ENCODE results near the gene PEA15.

Gene PEA15

GRCh38 chr1:160227561-160227960 is 22.4 kb downstream of the PEA15 start:
- TF ChIP-seq SNAI2 (CRISPR knock-in tag; IDR thresholded peaks at IDR 0.05), result no peak
- TF ChIP-seq PPARA (CRISPR knock-in tag; IDR thresholded peaks at IDR 0.05; ENCODE audit: borderline replicate concordance), result no peak
- TF ChIP-seq ISL1 (CRISPR knock-in tag; IDR thresholded peaks at IDR 0.05), result no peak
- no peak for ATAC-seq

GRCh38 chr1:160228431-160228830 is 23.2 kb downstream of the PEA15 start:
- ATAC-seq, result no peak

GRCh38 chr1:160232911-160233310 is 27.7 kb downstream of the PEA15 start:
- no peak for ATAC-seq
- TF ChIP-seq ZNF70 (CRISPR knock-in tag; IDR thresholded peaks at IDR 0.05), result no peak
- TF ChIP-seq CREB5 (CRISPR knock-in tag; IDR thresholded peaks at IDR 0.05; ENCODE audit: low read depth), result no peak
- TF ChIP-seq TOX (CRISPR knock-in tag; IDR thresholded peaks at IDR 0.05; ENCODE audit: borderline replicate concordance), result no peak
- no peak for TF ChIP-seq ZNF565 (CRISPR knock-in tag; conservative IDR thresholded peaks at IDR 0.05; ENCODE audit: low read depth)
- no peak for TF ChIP-seq TCF4 (CRISPR knock-in tag; IDR thresholded peaks at IDR 0.05; ENCODE audit: borderline replicate concordance)
- no peak for TF ChIP-seq RARB (CRISPR knock-in tag; IDR thresholded peaks at IDR 0.05)
- no peak for TF ChIP-seq CSDC2 (CRISPR knock-in tag; IDR thresholded peaks at IDR 0.05)
- no peak for TF ChIP-seq GLIS3 (CRISPR knock-in tag; IDR thresholded peaks at IDR 0.05)
- TF ChIP-seq ZNF8 (CRISPR knock-in tag; IDR thresholded peaks at IDR 0.05), result no peak
- no peak for TF ChIP-seq ESRRG (CRISPR knock-in tag; IDR thresholded peaks at IDR 0.05)

More at GRCh38 chr1:160228431-160228830, 23.2 kb downstream of the PEA15 start:
- TF ChIP-seq ISL1 (CRISPR knock-in tag; IDR thresholded peaks at IDR 0.05) (no peak), CSDC2 (CRISPR knock-in tag; IDR thresholded peaks at IDR 0.05) (no peak), ZC3H10 (CRISPR knock-in tag; IDR thresholded peaks at IDR 0.05) (no peak), CREB5 (CRISPR knock-in tag; IDR thresholded peaks at IDR 0.05; ENCODE audit: low read depth) (no peak), OSR1 (CRISPR knock-in tag; IDR thresholded peaks at IDR 0.05) (no peak), ZNF565 (CRISPR knock-in tag; conservative IDR thresholded peaks at IDR 0.05; ENCODE audit: low read depth) (no peak), TOX (CRISPR knock-in tag; IDR thresholded peaks at IDR 0.05; ENCODE audit: borderline replicate concordance) (no peak), ESRRG (CRISPR knock-in tag; IDR thresholded peaks at IDR 0.05) (no peak), GLIS3 (CRISPR knock-in tag; IDR thresholded peaks at IDR 0.05) (no peak), PATZ1 (CRISPR knock-in tag; IDR thresholded peaks at IDR 0.05; ENCODE audit: borderline replicate concordance) (no peak), TCF4 (CRISPR knock-in tag; IDR thresholded peaks at IDR 0.05; ENCODE audit: borderline replicate concordance) (no peak), ZNF8 (CRISPR knock-in tag; IDR thresholded peaks at IDR 0.05) (no peak)
- TF ChIP-seq, protein P1, sequence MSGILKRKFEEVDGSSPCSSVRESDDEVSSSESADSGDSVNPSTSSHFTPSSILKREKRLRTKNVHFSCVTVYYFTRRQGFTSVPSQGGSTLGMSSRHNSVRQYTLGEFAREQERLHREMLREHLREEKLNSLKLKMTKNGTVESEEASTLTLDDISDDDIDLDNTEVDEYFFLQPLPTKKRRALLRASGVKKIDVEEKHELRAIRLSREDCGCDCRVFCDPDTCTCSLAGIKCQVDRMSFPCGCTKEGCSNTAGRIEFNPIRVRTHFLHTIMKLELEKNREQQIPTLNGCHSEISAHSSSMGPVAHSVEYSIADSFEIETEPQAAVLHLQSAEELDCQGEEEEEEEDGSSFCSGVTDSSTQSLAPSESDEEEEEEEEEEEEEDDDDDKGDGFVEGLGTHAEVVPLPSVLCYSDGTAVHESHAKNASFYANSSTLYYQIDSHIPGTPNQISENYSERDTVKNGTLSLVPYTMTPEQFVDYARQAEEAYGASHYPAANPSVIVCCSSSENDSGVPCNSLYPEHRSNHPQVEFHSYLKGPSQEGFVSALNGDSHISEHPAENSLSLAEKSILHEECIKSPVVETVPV (CRISPR knock-in tag; IDR thresholded peaks at IDR 0.05), result no peak
- TF ChIP-seq, protein P2, sequence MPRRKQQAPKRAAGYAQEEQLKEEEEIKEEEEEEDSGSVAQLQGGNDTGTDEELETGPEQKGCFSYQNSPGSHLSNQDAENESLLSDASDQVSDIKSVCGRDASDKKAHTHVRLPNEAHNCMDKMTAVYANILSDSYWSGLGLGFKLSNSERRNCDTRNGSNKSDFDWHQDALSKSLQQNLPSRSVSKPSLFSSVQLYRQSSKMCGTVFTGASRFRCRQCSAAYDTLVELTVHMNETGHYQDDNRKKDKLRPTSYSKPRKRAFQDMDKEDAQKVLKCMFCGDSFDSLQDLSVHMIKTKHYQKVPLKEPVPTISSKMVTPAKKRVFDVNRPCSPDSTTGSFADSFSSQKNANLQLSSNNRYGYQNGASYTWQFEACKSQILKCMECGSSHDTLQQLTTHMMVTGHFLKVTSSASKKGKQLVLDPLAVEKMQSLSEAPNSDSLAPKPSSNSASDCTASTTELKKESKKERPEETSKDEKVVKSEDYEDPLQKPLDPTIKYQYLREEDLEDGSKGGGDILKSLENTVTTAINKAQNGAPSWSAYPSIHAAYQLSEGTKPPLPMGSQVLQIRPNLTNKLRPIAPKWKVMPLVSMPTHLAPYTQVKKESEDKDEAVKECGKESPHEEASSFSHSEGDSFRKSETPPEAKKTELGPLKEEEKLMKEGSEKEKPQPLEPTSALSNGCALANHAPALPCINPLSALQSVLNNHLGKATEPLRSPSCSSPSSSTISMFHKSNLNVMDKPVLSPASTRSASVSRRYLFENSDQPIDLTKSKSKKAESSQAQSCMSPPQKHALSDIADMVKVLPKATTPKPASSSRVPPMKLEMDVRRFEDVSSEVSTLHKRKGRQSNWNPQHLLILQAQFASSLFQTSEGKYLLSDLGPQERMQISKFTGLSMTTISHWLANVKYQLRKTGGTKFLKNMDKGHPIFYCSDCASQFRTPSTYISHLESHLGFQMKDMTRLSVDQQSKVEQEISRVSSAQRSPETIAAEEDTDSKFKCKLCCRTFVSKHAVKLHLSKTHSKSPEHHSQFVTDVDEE (CRISPR knock-in tag; IDR thresholded peaks at IDR 0.05), result no peak
- TF ChIP-seq, protein P3, sequence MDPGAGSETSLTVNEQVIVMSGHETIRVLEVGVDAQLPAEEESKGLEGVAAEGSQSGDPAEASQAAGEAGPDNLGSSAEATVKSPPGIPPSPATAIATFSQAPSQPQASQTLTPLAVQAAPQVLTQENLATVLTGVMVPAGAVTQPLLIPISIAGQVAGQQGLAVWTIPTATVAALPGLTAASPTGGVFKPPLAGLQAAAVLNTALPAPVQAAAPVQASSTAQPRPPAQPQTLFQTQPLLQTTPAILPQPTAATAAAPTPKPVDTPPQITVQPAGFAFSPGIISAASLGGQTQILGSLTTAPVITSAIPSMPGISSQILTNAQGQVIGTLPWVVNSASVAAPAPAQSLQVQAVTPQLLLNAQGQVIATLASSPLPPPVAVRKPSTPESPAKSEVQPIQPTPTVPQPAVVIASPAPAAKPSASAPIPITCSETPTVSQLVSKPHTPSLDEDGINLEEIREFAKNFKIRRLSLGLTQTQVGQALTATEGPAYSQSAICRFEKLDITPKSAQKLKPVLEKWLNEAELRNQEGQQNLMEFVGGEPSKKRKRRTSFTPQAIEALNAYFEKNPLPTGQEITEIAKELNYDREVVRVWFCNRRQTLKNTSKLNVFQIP (CRISPR knock-in tag; IDR thresholded peaks at IDR 0.05; ENCODE audit: borderline replicate concordance, low read depth), result no peak
